AG08395 (cell line): ENCODE measurements around the gene PALM3.

Source experiments
- DNase-seq: peaks from one replicate; pipeline ENCODE4 v3.0.0; 2012; ENCODE audit warnings: mixed read lengths, low spot score

Gene PALM3

GRCh38 chr19:14061751-14062557 is at the start of gene PALM3:
Gene PALM3 (minus strand): TSS chr19:14062076. CDS start chr19:14061980, 96 bp downstream.
- DNase-seq = no peak

GRCh38 chr19:14111486-14111885 is 49.6 kb upstream of the PALM3 start:
- DNase-seq = no peak

- no peak for DNase-seq
Measured at GRCh38 chr19:14110650-14111049, 48.8 kb upstream of the PALM3 start.

- DNase-seq = no peak
Measured at GRCh38 chr19:14107581-14108461, 45.9 kb upstream of the PALM3 start.

GRCh38 chr19:14106840-14107239 is 45.0 kb upstream of the PALM3 start:
- no peak for DNase-seq

GRCh38 chr19:14105680-14106079 is 43.8 kb upstream of the PALM3 start:
- DNase-seq = no peak

GRCh38 chr19:14103310-14103709 is 41.4 kb upstream of the PALM3 start:
- no peak for DNase-seq

GRCh38 chr19:14102756-14103155 is 40.9 kb upstream of the PALM3 start:
- DNase-seq = no peak

- DNase-seq = no peak
Measured at GRCh38 chr19:14102102-14102696, 40.3 kb upstream of the PALM3 start.

GRCh38 chr19:14101003-14101545 is 39.2 kb upstream of the PALM3 start:
- no peak for DNase-seq

- DNase-seq = no peak
Measured at GRCh38 chr19:14097532-14098151, 35.8 kb upstream of the PALM3 start.

GRCh38 chr19:14096272-14096992 is 34.6 kb upstream of the PALM3 start:
- DNase-seq = no peak

- DNase-seq = no peak
Measured at GRCh38 chr19:14094854-14095253, 33.0 kb upstream of the PALM3 start.

- DNase-seq = no peak
Measured at GRCh38 chr19:14093117-14093823, 31.4 kb upstream of the PALM3 start.

- DNase-seq = no peak
Measured at GRCh38 chr19:14091813-14092462, 30.1 kb upstream of the PALM3 start.

- DNase-seq = peak; percentile 86
Measured at GRCh38 chr19:14091081-14091812, 29.4 kb upstream of the PALM3 start.

- peak; percentile 89 for DNase-seq
Measured at GRCh38 chr19:14090509-14091080, 28.7 kb upstream of the PALM3 start, which contains the start of gene SAMD1. Gene SAMD1 (minus strand): TSS chr19:14090751.

GRCh38 chr19:14089662-14090508 is 28.0 kb upstream of the PALM3 start:
- peak; percentile 51 for DNase-seq
